ENCODE measurements around the gene OR2H2.

The OR2H2 gene

DNA sequence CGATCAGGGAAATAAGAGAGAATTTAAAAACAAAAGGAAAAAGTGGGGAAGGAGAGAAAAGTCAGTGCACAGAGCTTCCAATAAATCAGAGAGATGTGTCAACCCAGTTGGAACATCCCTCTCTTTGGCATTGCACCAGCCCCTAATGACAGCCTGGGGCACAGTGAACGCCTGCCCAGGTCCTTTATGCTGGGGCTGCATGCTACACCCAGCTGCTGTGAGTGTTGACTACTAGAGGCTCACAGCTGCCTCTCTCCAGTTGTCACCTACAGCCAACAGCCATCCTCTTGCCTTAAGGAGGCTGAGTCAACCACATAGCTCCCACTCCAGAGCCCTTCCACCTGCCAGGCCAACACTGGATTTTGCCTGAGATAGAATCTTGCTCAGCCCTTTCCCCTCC lies 19.0 kb downstream of the OR2H2 start:
- Mint-ChIP-seq H3K27me3 (no peaks in the 10 kb centered on the region), H3K9me3 (no peaks in the 10 kb centered on the region), H3K36me3 (ENCODE audit: low read depth) (peaks cover 5% of the 10 kb centered on the region), H3K27ac (no peak overlapping the region), H3K4me3 (no peak overlapping the region), H3K4me1 (no peaks in the 10 kb centered on the region)
- ATAC-seq, result no peak
- no peak for DNase-seq

DNA sequence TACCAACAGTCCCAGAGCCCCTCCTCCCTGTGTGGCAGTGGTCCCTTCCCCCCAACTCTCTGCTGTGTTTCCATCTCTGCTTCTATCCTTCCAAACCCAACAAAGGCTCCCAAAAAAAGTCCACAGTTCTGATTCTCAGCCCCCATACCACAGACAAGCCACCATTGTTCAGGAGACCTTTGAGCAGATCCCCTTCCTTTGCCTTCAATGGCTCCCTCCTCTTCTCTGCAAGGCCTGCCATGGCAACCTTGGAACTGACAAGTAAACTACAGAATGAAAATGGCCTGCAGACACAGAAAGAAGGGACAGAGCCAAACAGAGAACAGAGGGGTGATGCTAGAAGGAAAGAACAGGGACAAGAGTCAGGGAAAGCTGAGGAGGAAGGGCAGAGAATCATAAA lies 23.2 kb downstream of the OR2H2 start:
- Mint-ChIP-seq H3K4me3 (no peak overlapping the region), H3K27me3 (no peaks in the 10 kb centered on the region), H3K36me3 (ENCODE audit: low read depth) (peaks cover 14% of the 10 kb centered on the region), H3K9me3 (no peaks in the 10 kb centered on the region), H3K27ac (no peak overlapping the region), H3K4me1 (no peaks in the 10 kb centered on the region)
- no peak for ATAC-seq
- DNase-seq, result no peak

DNA sequence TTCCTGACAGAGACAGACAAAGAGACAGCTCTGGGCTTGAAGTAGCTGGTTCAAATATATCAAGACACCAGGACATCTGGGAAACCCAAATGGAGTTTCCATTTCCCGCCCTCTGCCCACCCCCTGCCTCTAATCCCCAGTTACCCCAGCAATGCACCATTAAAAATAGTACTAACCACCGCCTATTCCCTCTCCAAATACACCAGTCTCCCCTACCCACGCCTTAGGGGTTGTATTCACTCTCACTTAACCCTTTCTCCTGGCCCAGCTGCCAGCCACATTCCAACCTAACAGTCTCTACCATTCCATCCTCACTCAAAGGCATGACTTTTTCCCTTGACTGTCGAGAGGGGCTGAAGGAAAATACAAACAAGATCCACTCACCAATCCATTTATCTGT lies 25.6 kb downstream of the OR2H2 start:
- ATAC-seq (no peak), DNase-seq (no peak)
- Mint-ChIP-seq H3K27me3 (no peaks in the 10 kb centered on the region), H3K4me1 (no peaks in the 10 kb centered on the region), H3K9me3 (no peaks in the 10 kb centered on the region), H3K36me3 (ENCODE audit: low read depth) (peaks cover 12% of the 10 kb centered on the region), H3K4me3 (no peak overlapping the region), H3K27ac (no peak overlapping the region)

DNA sequence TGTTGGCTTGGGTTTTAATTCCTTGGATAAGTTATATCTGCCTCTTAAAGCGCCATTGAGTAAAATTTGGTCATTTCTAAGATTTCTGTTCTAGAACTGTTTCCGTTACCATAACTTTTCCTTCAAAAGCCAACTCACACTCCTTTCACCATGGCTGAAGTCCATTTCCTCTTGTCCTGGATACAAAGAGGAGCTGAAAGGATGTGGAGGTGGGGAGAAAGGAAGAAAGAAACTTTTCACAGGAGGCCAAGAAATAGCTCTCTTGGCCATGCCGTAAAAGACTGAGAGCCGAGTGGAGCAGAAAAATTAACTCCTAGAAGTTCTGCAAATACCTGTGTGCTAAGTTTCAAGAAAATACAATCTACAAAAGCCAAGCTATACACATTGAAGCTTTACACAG lies 26.5 kb downstream of the OR2H2 start:
- no peaks in the 10 kb centered on the region for H3K4me1 Mint-ChIP-seq
- H3K4me3 Mint-ChIP-seq, result no peak overlapping the region
- peaks cover 12% of the 10 kb centered on the region for H3K36me3 Mint-ChIP-seq (ENCODE audit: low read depth)
- H3K9me3 Mint-ChIP-seq, result no peaks in the 10 kb centered on the region
- no peak for DNase-seq
- H3K27ac Mint-ChIP-seq, result no peak overlapping the region
- no peak for ATAC-seq
- H3K27me3 Mint-ChIP-seq, result no peaks in the 10 kb centered on the region

DNA sequence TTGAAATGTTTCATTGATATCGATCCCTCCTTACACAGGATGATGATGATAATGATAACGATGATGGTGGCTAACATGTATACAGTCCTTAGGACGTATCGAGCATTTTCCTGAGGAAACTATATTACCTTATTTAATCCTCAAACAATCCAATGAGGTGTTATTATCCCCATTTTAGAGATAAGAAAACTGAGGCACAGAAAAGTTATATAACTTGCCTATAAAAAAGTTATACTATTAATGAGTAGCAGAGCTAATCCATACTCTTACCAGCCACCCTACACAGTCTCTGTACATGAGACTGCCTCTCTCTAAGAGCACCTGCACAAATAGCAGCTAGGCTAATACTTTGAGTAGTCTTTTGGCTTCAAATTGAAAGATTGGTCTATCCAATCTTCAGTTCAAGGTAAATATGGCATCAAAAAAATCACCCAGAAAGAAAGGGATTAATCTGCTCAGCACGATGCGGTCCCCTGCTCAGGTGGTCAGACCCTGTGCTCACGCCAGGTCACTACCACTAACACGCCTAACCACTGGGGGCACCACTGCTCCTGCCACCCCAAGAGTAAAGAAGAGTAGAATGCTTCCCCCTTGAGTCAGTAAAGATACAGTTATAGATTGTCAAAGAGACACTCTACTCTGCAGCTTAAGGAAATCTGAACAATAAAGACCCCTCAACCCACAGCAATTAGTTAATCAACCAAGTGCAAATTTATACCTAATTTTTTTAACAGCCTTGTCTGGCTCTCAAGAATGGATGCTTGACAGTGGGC lies 33.0 kb downstream of the OR2H2 start:
- ATAC-seq, result no peak
- H3K4me3 Mint-ChIP-seq, result no peak overlapping the region
- H3K27ac Mint-ChIP-seq, result no peak overlapping the region
- H3K9me3 Mint-ChIP-seq, result no peaks in the 10 kb centered on the region
- no peaks in the 10 kb centered on the region for H3K4me1 Mint-ChIP-seq
- H3K36me3 Mint-ChIP-seq (ENCODE audit: low read depth), result peaks cover 12% of the 10 kb centered on the region
- no peak for DNase-seq
- H3K27me3 Mint-ChIP-seq, result no peaks in the 10 kb centered on the region

DNA sequence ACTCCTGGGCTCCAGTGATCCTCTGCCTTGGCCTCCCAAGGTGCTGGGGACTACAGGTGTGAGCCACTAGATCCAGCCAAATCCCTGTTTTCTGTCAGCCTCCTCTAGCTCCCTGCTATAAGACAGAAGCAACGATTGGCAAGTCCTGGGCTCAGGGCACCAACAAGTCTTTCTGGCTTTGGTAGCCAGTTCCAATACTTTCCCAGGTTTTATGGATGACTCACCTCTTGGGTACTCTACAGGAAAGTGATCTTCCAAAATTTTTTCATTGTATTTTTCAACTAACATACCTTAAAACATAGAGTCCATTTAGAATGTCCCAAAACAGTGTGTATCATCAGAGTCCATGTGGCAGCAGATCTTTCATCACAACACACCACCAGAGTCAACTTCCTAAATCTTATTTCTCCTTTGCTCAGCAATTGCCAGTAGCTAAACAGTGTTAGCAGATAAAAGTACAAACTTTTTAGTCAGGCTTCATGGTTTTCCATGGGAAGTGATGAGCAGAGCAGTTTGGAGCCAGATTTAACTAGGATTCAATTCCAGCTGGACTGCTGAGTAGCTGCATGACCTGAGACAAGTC lies 34.7 kb downstream of the OR2H2 start:
- H3K27ac Mint-ChIP-seq, result no peak overlapping the region
- no peaks in the 10 kb centered on the region for H3K4me1 Mint-ChIP-seq
- no peaks in the 10 kb centered on the region for H3K27me3 Mint-ChIP-seq
- no peak overlapping the region for H3K4me3 Mint-ChIP-seq
- ATAC-seq (no peak), DNase-seq (no peak)
- H3K36me3 Mint-ChIP-seq (ENCODE audit: low read depth), result peaks cover 9% of the 10 kb centered on the region
- H3K9me3 Mint-ChIP-seq, result no peaks in the 10 kb centered on the region

DNA sequence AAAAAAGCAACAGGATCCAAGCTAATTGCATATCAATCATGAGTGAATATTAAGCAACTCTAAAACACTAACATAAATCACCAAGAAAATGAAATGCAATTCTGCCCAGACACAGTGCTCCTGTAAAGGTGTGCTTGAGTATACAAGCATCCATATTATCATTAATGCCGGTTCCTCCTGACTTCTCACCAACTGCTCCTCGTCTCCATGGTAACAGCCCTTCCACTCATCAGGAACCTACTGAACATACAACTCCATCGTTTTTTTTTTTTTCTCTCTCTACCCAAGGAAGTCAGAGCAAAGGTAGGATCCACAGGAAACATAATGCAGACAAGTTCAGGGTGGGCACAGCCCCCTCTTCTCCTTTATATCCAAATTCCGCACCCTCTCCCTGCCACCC lies 35.7 kb downstream of the OR2H2 start:
- H3K36me3 Mint-ChIP-seq (ENCODE audit: low read depth), result peaks cover 9% of the 10 kb centered on the region
- ATAC-seq, result no peak
- DNase-seq, result no peak
- H3K27me3 Mint-ChIP-seq, result no peaks in the 10 kb centered on the region
- no peaks in the 10 kb centered on the region for H3K4me1 Mint-ChIP-seq
- H3K27ac Mint-ChIP-seq, result no peak overlapping the region
- no peak overlapping the region for H3K4me3 Mint-ChIP-seq
- no peaks in the 10 kb centered on the region for H3K9me3 Mint-ChIP-seq

DNA sequence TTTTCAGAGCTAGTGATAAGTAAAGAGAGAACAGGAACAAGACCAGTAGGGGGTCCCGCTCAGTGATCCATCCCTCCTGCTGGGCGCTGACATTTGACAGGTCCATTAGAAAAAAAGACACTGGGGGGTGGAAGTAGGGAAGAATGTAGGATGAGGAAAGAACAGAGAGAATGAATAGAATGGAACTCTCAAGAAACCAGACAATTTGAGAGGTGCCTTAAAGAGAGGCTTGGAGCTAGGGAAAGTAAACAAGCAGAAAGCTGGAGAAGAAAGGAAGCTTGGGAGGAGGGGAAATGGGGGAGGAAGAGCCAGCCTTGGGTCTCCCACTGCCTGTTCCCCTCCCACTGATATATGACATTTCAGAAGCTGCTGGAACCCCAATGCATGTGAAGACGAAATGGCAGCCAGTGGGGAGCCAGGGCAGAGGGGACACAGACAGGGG lies 39.6 kb downstream of the OR2H2 start:
- no peak for DNase-seq
- peaks cover 6% of the 10 kb centered on the region for H3K27me3 Mint-ChIP-seq
- H3K27ac Mint-ChIP-seq, result no peak overlapping the region
- no peak for ATAC-seq
- peaks cover 13% of the 10 kb centered on the region for H3K4me1 Mint-ChIP-seq
- H3K9me3 Mint-ChIP-seq, result no peaks in the 10 kb centered on the region
- H3K36me3 Mint-ChIP-seq (ENCODE audit: low read depth), result peaks cover 6% of the 10 kb centered on the region
- H3K4me3 Mint-ChIP-seq, result no peak overlapping the region

DNA sequence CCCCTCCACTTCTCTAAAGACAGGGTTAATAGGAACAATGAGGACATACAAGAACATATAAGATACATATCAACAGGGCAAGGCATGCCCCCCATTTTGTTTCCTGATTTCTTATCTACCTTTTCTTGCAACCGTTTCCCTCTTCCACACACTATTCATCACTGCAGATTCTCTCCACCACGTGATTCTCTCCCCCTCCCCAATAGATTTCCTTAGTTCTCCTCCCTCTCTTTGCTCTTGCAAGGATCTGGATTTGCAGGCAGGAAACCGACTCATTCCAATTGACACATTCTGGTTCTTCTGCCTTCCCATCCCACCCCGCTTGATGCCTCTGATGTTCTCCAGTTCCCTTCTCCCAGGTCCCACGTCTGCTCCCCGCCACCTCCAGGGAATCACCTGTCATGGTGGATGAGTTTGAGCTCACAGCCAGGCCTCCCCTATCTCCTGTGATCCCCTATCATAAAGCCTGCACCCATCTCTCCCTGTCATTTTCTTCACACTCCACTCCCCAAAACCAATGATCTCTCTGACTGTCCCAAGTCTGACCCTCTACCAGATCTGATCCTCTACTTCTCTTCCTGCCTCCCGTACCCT lies 40.5 kb downstream of the OR2H2 start:
- no peak for DNase-seq
- Mint-ChIP-seq H3K27me3 (peaks cover 8% of the 10 kb centered on the region), H3K9me3 (no peaks in the 10 kb centered on the region), H3K4me1 (peaks cover 16% of the 10 kb centered on the region), H3K4me3 (no peak overlapping the region), H3K36me3 (ENCODE audit: low read depth) (peaks cover 6% of the 10 kb centered on the region), H3K27ac (no peak overlapping the region)
- ATAC-seq, result no peak

DNA sequence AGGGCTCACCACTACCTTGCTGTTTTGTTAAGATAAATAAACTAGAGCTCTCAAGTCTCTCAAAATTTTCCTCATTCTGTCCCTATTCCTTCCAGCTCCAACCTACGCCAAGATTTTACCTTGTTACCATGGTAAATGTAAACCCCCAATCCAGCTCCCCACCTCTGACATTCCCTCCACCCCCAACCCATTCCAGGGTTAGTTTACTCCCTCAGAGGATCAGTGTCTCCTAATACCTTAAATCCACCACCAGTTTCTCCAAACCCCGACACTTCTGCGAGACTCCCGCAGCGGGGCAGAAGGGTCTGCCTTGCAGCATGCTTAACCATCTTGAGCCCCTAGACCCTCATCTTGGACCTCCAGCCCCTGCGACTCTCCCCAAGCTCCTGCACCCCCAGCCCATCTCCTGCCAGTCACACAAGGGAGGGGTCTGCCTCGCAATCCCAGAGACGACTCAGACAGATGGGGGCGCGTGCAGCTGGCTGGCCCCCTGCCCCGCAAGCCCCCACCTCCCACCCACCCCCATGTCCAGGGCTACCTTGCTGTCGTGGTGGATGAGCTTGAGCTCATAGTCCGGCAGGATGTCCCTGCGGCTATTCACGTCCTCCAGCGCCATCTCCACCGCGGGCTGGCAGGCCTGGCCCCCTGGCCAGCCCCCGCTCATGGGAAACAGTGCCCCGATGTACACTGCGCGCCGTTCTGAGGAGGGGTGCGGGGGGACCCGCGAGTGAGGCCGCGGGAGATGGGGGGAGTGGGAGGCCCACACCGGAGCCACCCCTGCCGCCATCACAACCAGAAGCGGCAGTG lies 42.2 kb downstream of the OR2H2 start:
- Mint-ChIP-seq H3K27me3 (peaks cover 16% of the 10 kb centered on the region), H3K4me3 (peak overlapping the region; percentile 44), H3K36me3 (ENCODE audit: low read depth) (peaks cover 2% of the 10 kb centered on the region), H3K27ac (no peak overlapping the region), H3K9me3 (no peaks in the 10 kb centered on the region), H3K4me1 (peaks cover 30% of the 10 kb centered on the region)
- DNase-seq, result no peak
- ATAC-seq, result no peak

DNA sequence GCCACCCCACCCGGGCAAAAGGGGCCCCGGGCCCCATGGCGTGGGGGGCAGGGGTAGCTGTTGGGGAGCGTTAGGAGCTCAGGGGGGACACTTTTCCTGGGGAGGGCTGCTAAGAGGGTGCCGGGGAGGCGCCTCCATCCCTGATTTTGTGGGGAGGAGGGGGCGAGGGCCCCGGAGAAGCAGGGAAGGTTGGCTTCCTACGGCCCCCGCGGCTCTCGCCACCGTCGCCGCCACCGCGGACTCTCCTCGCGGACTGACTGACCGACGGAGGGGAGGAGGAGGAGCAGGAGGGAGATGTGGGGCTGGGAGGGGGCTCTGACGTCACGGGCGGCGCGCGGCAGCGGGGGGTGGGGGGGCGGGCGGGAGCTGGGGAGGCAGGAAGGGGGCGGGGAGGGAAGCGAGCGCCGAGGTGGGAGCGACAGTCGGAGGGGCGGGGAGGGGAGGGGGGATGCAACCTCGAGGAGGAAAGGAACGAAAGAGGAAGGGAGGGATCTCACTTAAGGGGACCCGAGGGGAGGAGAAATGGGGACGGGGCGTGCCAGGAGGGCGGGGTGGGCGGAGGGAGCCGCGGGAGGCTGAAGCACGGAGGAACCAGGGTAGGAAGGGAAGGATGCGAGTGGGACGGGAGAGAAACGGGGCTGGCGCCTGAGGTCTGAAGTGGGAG lies 43.0 kb downstream of the OR2H2 start:
- ATAC-seq (peak; percentile 31), DNase-seq (peak; percentile 57)
- H3K4me3 Mint-ChIP-seq, result peak overlapping the region; percentile 85
- peaks cover 31% of the 10 kb centered on the region for H3K4me1 Mint-ChIP-seq
- H3K27ac Mint-ChIP-seq, result peak overlapping the region; percentile 69
- peaks cover 16% of the 10 kb centered on the region for H3K27me3 Mint-ChIP-seq
- no peaks in the 10 kb centered on the region for H3K9me3 Mint-ChIP-seq
- H3K36me3 Mint-ChIP-seq (ENCODE audit: low read depth), result peaks cover 2% of the 10 kb centered on the region

DNA sequence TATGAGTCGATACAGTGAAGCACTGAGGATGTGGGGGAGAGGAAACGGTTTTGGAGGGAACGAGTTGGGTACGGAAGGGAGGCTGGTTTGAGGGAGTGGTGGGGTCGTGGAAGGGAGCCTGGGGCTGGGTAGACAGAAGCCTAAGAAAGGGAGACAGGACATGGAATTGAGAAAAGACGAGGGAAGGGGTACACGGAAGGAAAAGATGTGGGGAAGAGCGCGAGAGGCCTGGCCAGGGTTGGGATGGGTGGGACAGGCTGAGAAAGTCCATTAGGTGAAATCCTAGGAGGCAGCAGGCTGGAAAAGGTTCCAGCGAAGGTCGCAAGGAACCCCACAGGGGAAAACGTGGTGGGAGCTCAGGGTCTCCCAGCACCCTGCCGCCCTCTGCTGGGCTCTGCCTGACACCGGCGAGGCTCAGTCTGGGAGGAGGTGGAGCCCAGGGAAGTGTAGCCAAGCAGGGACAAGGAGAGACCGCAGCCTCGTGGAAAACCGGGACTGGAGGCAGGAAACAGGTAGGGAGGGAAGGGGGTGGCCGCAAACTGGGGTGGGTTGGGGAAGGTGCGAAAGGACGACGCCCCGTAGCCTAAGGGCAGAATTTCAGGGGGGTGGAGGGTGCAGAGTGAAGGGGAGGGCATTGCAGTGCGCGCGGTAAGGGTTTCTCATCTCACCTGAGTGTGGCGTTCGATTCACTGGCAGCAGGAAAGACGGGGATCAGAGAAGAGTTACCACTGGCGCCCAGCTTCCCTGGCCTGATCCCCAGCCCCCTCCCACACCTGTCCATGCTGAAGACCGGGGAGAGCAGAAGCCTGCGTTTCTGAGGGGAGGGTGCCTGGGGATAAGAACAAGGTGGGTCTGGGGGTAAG lies 43.7 kb downstream of the OR2H2 start:
- no peaks in the 10 kb centered on the region for H3K9me3 Mint-ChIP-seq
- H3K4me3 Mint-ChIP-seq, result peak overlapping the region; percentile 85
- peaks cover 36% of the 10 kb centered on the region for H3K4me1 Mint-ChIP-seq
- ATAC-seq (peak; percentile 54), DNase-seq (peak; percentile 74)
- H3K27ac Mint-ChIP-seq, result peak overlapping the region; percentile 69
- peaks cover 16% of the 10 kb centered on the region for H3K27me3 Mint-ChIP-seq
- peaks cover 2% of the 10 kb centered on the region for H3K36me3 Mint-ChIP-seq (ENCODE audit: low read depth)

DNA sequence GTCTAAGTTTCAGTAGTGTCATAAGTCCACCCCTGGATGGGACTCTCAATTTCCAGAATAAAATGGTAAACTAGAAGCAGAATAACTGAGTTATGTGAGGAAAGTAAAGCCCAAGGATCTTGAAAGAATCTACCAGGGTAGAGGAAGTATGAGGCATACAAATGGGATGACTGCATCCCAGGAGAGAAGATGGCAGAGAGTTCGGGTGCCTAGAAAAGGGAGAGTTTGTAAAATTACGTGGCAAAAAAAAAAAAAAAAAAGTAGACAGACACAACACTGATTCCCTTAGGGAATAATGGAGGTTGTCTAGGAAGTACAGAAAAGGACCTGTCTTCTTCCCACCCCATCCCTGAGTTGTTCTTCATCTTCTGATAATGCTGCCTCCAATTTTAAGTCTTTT lies 44.6 kb downstream of the OR2H2 start:
- H3K36me3 Mint-ChIP-seq (ENCODE audit: low read depth), result peaks cover 2% of the 10 kb centered on the region
- DNase-seq (no peak), ATAC-seq (no peak)
- H3K4me1 Mint-ChIP-seq, result peaks cover 43% of the 10 kb centered on the region
- H3K4me3 Mint-ChIP-seq, result peak overlapping the region; percentile 85
- no peaks in the 10 kb centered on the region for H3K9me3 Mint-ChIP-seq
- no peak overlapping the region for H3K27ac Mint-ChIP-seq
- peaks cover 16% of the 10 kb centered on the region for H3K27me3 Mint-ChIP-seq
